GM18861 (cell line): Measurements from ENCODE around the gene ZNF112.
A peak's percentile ranks its signal among the peaks of the same experiment; 100 is the strongest.
"Not testable (repeated sequence)": the region's sequence is repeated elsewhere in the genome, so short reads cannot be mapped to it uniquely, and the experiment has no call there.

Experiments used
- ATAC-seq: cut with Tn5 transposase; IDR thresholded peaks from one replicate; pipeline ENCODE4 v1.9.1; 2021; ENCODE audit not compliant: unreplicated experiment

ZNF112 gene

GRCh38 chr19:44356383-44357111 lies at the start of gene ZNF112:
Gene ZNF112 (minus strand): TSS chr19:44356680. CDS start chr19:44340539, 16,141 bp downstream.
- no peak for ATAC-seq

- no peak for ATAC-seq
These were observed 44.9 kb upstream of the ZNF112 start, which contains the start of gene ZNF285 for GRCh38 chr19:44401139-44402115. Gene ZNF285 (minus strand): TSS chr19:44401608. CDS start chr19:44397213, 4,395 bp downstream.

GRCh38 chr19:44389268-44389667 lies 32.8 kb upstream of the ZNF112 start:
- ATAC-seq: not testable (repeated sequence)

DNA sequence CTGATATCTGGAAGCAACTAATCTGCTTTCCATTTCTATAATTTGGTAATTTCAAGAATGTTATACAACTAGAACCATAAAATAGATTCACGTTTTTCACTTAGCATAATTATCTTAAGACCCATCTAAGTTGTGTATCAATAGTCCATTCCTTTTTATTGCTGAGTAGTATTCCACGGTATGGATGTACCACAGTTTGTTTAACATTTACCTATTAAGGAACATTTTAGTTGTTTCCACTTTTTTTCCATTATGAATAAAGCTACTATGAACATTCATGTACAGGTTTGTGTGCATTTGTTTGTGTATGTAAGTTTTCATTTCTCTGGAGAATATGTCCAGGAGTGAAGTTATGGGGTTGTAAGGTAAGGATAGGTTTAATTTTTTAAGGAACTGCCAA lies 18.3 kb upstream of the ZNF112 start:
- no peak for ATAC-seq

DNA sequence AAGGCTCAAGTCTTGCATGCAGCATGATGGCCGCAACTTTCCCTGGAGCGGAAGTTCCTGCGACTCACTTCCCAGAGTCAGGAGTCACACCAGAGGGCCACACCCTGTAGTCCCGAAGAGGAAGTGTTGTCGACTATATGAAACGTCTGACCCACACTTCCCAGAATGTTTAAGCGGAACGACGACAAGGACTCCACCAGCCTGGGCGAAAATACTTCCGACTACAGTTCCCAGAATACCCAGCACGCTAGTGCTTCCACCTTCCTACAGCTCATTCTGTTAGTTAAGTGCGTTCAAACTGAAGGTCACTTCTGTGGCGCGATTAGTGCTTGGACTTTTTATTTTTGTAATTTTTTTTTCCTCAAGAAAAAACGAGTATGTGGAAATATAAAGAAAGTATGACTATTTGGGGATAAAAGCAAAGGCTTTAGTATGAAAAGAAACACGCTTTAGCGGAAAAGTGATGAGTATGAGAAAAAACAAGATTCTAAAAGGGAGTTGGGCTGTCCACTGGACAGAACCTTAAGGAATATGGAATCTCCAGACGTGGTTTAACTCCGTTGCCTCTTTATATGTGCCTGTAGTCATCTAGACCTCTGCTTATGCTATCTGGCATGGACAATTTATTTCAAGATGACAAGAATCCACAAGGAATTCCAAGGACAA lies 15.5 kb upstream of the ZNF112 start:
- no peak for ATAC-seq

DNA sequence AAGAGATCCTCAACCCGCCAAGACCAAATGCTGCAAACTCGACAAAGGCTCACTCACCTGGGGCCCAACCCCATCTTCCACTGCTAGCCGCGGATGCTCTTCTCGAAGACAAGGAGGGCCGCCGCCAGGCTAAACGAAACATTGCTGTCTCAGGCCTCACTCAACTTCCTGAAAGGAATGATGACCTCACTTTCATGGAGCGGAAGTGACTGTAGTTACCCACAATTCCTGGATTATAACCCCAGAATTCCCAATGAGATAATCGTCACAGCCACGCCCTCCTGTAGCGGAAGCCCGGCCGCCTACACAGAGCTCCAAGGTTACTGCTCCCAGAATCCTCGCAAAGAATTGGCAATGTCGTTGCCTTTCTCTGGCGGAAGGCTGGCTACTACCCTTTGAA lies 10.5 kb upstream of the ZNF112 start:
- no peak for ATAC-seq

GRCh38 chr19:44346556-44346955 lies 9.9 kb downstream of the ZNF112 start:
- no peak for ATAC-seq

DNA sequence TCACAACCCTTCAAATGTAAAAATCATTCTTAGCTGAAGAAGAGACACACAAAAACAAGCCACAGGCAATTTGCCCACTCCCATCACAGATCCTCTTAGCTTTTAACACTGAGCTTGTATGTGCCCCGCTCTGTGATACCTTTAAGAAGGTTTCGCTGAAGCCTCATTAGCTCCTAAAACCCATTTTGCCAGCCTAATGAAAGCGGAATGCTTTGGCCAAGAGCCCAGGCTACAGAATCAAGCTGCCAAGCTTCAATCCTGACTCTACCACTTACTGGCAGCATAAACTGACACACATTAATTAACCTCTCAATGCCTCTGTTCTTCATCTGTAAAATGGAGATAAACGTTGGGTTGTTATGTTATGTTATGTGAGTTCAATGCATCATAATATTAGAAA lies 10.5 kb downstream of the ZNF112 start:
- ATAC-seq: no peak

GRCh38 chr19:44344255-44344654 lies 12.2 kb downstream of the ZNF112 start:
- ATAC-seq: no peak

DNA sequence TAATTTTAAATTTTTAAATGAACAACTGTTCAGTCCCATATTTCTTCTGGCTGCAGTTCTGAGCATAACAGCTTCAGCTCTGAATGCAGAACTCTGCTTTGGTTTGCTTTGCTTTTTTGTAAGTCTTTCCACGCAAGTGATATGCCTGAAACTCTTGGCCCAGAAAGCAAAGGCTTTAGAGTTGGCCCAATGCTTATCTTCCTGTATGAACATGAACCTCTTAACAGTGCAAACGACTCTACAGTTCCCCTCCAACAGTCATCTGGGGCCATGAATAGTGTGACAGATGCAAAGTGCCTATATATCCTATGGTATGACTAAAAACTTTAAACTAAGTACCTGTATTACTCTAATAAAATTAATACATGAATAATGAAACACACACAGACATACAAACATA lies 14.7 kb downstream of the ZNF112 start:
- no peak for ATAC-seq

DNA sequence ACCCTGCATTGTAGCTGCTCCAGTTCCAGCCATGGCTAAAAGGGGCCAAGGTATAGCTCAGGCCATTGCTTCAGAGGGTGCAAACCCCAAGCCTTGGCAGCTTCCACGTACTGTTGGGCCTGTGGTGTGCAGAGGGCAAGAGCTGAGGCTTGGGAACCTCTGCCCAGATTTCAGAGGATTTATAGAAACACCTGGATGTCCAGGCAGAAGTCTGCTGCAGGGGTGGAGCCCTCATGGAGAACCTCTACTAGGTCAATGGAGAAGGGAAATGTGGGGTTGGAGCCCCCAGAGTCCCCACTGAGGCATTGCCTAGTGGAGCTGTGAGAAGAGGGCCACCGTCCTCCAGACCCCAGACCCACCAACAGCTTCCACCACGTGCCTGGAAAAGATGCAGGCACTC lies 21.8 kb downstream of the ZNF112 start:
- not testable (repeated sequence) for ATAC-seq

- ATAC-seq: no peak
These were observed 24.3 kb downstream of the ZNF112 start for GRCh38 chr19:44332145-44332544.

- no peak for ATAC-seq
These were observed 40.6 kb downstream of the ZNF112 start for GRCh38 chr19:44315883-44316282.

DNA sequence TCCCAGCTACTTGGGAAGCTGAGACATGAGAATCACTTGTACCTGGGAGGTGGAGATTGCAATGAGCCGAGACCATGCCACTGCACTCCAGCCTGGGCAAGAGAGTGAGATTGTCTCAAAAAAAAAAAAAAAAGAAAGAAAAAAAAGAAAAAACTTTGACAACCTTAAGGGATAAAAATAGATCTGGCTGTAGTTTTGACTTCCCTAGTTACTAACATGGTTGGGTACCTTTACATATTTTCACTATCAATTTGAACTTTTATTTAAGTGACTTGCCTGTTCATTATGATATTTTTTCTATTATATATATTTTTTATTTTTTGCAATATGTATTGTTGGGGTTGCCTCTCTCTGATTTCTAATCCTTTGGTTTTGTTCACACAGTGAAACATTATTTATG lies 43.2 kb downstream of the ZNF112 start:
- ATAC-seq: no peak

DNA sequence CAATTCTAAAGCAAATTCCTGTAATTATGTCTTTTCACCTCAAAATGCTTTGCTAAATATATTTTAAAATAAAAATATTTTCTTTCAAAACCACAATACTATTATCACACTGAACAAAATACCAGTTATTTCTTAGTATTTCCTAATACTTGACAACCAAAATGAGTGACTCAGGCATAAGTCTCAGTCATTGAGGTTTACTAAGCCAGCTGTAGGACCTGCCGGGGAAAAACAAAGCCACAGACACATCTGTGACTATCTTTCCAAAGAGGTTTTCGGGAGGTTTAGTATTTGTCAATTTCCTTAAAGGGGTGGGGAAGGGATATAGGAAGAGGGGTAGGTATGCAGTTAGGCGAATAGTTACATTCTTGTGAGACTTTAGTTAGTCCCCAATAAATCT lies 48.5 kb downstream of the ZNF112 start:
- no peak for ATAC-seq

GRCh38 chr19:44306283-44306682 lies 50.2 kb downstream of the ZNF112 start:
- ATAC-seq: no peak

DNA sequence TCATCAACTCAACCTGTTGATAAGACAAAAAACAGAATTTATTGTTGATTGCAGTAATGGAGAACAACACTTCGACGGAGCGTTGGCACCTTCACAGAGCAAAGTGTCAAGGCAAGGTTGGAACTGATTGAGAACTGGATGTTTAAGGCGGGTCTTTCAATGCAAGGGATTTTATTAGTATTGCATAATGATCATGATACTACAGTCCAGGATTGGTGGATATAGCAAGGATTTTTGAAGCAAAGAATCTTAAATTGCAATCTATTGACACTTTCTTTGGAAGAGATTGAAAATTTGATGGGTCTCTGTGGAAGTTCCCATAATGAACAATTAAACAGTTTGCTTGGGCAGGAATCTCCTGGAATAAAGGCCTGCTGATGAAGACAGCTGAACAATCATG lies 51.0 kb downstream of the ZNF112 start:
- no peak for ATAC-seq

DNA sequence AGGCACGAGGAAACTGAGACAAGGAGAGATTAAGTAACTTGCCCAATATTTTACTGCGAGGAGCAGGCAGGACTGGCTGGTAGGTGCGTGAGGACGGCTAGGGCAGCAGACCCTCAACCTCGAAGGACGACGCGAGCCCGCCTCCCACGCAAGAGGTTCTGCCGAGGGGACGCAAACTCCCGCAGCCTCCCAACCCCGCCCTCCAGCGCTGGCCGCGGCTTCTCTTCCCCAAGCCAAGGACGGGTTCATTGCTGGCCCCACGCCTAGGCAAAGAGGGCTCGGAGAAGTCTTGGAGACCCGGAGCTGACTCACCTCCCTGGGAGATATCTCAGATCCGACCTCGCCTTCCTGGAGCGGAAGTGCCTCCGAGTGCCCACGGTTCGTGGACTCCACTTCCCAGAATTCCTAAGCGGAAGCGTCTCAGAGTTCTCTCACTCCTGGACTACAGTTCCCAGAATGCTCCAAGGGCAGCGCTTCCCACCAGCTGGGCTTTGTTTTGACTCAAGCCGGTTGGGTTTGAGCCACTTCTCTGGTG lies 51.8 kb downstream of the ZNF112 start, which contains the start of gene ZNF235:
ZNF235 (minus strand) TSS at position 367 of the 535 bp plus-strand sequence. CDS start 1,621 bp downstream, outside the sequence.
- peak; percentile 80 for ATAC-seq

DNA sequence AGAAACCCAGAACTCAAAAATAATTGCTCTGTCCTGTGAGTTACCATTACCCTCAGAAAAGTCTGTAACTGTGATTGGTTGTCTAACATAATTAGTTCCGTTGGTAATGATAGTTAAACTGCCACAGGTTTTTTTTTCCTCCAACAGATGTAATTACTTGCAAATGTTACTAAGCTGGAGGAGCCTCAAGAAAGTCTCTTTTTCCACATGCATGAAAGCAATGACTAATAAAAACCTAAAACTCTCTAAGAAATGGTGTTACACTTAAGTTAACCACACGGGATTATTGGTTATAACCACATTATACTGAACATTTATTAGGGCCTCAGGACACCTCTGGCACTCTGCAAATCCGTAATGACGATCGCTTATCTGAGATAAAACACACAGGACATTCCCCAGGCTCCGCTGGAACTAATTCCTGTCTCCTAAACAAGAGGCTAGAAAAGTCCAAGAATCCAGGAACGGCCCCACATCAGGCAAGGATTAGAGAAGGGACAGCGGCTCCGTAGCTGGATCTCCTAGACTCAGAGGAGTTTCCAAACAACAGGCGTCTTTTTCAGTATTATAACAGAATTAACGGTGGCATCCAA lies 52.4 kb downstream of the ZNF112 start:
- no peak for ATAC-seq

DNA sequence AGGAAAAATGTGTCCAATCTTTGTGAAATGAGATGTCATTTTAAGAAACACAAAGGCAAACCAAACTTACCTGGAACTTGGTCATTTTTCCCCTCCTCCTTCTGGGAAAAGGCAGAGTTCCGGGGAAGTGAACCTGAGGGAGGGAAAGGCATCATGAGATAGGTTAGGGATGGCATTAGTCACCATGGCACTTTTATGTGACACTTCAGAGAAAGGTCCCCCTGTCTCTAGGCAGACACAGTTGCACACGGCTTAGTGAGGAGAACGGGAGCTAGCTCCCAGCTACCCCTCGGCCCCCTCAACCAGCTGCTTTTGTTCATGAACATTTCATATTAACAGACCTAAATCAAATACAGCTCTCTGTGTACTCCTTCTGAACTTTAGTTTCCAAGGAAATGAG lies 53.2 kb downstream of the ZNF112 start:
- no peak for ATAC-seq

DNA sequence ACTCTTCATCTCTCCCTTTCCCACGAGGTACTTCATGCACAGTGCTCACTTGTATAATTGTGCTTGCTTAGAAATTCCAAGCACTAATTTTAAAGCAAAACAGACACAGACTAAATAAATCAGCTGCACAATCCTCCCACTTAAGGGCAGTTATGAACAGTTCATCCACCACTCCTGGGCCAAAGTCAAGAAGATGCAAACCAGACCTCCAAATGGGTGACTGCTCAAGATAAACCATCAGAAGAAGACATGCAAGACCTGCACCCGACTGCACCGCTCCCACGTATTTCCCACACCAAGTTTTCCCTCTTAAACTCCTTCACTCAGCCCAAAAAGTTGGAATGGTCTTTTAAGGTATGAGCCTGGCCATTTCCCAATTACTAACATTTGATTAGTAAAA lies 71.5 kb downstream of the ZNF112 start:
- ATAC-seq: no peak
